Suppressor macrophage treated with lipopolysaccharide for 4 hours (primary cell): ENCODE results near the gene NTM.

Experiments
- DNase-seq: peaks from one replicate; pipeline ENCODE4 v3.0.0-alpha.2; 2020

The NTM gene

GRCh38 chr11:132205496-132205895 lies 835.1 kb downstream of the NTM start:
- no peak for DNase-seq

- DNase-seq: no peak
These were observed 836.6 kb downstream of the NTM start for GRCh38 chr11:132206993-132207392.

GRCh38 chr11:132208477-132209055 lies 838.2 kb downstream of the NTM start:
- no peak for DNase-seq

- DNase-seq: no peak
These were observed 841.1 kb downstream of the NTM start for GRCh38 chr11:132211479-132211878.

- no peak for DNase-seq
These were observed 847.4 kb downstream of the NTM start for GRCh38 chr11:132217856-132218255.

GRCh38 chr11:132220474-132220873 lies 850.1 kb downstream of the NTM start:
- DNase-seq: no peak

GRCh38 chr11:132222345-132222744 lies 851.9 kb downstream of the NTM start:
- no peak for DNase-seq

GRCh38 chr11:132226522-132226921 lies 856.1 kb downstream of the NTM start:
- DNase-seq: no peak

- no peak for DNase-seq
These were observed 858.4 kb downstream of the NTM start for GRCh38 chr11:132228746-132229325.

- no peak for DNase-seq
These were observed 861.4 kb downstream of the NTM start for GRCh38 chr11:132231656-132232347.

- DNase-seq: no peak
These were observed 864.5 kb downstream of the NTM start for GRCh38 chr11:132234878-132235277.

- DNase-seq: no peak
These were observed 867.4 kb downstream of the NTM start for GRCh38 chr11:132237781-132238180.

GRCh38 chr11:132238331-132238866 lies 868.0 kb downstream of the NTM start:
- no peak for DNase-seq

GRCh38 chr11:132240374-132240773 lies 870.0 kb downstream of the NTM start:
- DNase-seq: no peak

GRCh38 chr11:132242632-132243031 lies 872.2 kb downstream of the NTM start:
- no peak for DNase-seq

- no peak for DNase-seq
These were observed 874.4 kb downstream of the NTM start for GRCh38 chr11:132244846-132245245.

- DNase-seq: no peak
These were observed 875.3 kb downstream of the NTM start for GRCh38 chr11:132245403-132246385.

GRCh38 chr11:132248580-132248979 lies 878.2 kb downstream of the NTM start:
- DNase-seq: no peak

- DNase-seq: no peak
These were observed 878.8 kb downstream of the NTM start for GRCh38 chr11:132249256-132249655.

- no peak for DNase-seq
These were observed 880.6 kb downstream of the NTM start for GRCh38 chr11:132251061-132251460.

GRCh38 chr11:132253469-132254264 lies 883.3 kb downstream of the NTM start:
- no peak for DNase-seq

GRCh38 chr11:132254906-132255305 lies 884.5 kb downstream of the NTM start:
- no peak for DNase-seq
